Activated T-helper 1 cell treated with anti-CD3 and anti-CD28 coated beads, Interleukin-12 subunit alpha, Interleukin-12 subunit beta, Interleukin-2, Interleukin-4 antibody, amounts not matched to agents 30 ng/mL and 10 ng/mL and 1 ng/mL, durations not matched to agents 14 hours and 24 hours and 36 hours (primary cell): ENCODE results near the gene MLF1. TPM values are rescaled to one million over a fixed set of nuclear protein-coding genes. Genes with fewer than 3 reads are reported as not detected.
A peak's percentile ranks its signal among the peaks of the same experiment; 100 is the strongest.
"Not testable (repeated sequence)": the region's sequence is repeated elsewhere in the genome, so short reads cannot be mapped to it uniquely, and the experiment has no call there.

Experiments used
- DNase-seq: peaks from one replicate; pipeline ENCODE4 v3.0.0; 2021; ENCODE audit warnings: low spot score
- H3K27ac Mint-ChIP-seq: one replicate; pipeline ENCODE4 v1.8.0; 2021; ENCODE audit warnings: mild to moderate bottlenecking, mixed read lengths
- H3K27me3 Mint-ChIP-seq: one replicate; pipeline ENCODE4 v1.8.0; 2022; ENCODE audit warnings: mild to moderate bottlenecking, moderate library complexity, mixed read lengths; ENCODE audit not compliant: insufficient read depth
- H3K36me3 Mint-ChIP-seq: one replicate; pipeline ENCODE4 v1.8.0; 2021; ENCODE audit warnings: low read depth, mixed read lengths
- H3K4me1 Mint-ChIP-seq: one replicate; pipeline ENCODE4 v1.8.0; 2021; ENCODE audit warnings: low read depth, mixed read lengths
- H3K4me3 Mint-ChIP-seq: one replicate; pipeline ENCODE4 v1.8.0; 2021; ENCODE audit warnings: mild to moderate bottlenecking, moderate library complexity, mixed read lengths
- H3K9me3 Mint-ChIP-seq: one replicate; pipeline ENCODE4 v1.8.0; 2021; ENCODE audit warnings: mixed read lengths
- intact Hi-C: fragments of 100-400 bp; cut with micrococcal nuclease; formaldehyde crosslinking; loops from one replicate; pipeline ENCODE4 v1.15.1; 2024
- total RNA-seq: library from RNA; stranded (reverse); gene quantifications from 2 replicates; pipeline ENCODE4 v1.2.3, GENCODE V29; 2022

Gene MLF1, protein sequence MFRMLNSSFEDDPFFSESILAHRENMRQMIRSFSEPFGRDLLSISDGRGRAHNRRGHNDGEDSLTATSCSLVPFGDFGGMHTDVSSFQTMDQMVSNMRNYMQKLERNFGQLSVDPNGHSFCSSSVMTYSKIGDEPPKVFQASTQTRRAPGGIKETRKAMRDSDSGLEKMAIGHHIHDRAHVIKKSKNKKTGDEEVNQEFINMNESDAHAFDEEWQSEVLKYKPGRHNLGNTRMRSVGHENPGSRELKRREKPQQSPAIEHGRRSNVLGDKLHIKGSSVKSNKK
- 0.78 and 0.83 TPM in 2 replicates for total RNA-seq

DNA sequence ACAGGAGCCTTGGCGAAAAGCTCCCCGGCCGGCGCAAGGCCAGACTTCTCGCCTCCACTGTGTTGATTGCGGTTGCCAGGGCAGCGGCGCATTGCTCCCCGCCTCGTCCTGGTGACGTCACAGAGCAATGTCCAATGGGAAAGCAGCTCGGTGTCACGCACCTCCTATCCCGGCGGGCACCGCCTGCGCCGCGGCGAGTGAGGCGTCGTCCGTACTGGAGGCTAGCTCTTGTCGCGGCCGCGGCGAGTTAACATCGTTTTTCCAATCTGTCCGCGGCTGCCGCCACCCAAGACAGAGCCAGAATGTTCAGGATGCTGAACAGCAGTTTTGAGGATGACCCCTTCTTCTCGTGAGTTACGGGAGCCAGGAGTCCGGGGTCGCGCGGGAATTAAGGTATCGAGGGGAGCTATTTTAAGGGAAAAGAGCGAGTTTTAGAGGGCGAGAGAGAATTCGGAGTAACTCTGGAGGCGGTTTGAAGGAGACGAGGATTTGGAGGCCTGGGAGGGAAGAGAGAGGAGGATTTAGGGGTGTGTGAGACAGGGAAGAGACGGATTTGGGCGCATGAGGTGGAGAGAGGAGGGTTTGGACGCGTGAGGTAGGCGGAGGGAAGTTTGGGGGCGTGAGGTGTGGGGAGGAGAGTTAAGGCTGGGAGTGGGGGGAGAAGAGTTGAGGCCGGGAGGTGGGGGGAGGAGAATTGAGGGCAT is at the start of gene MLF1:
Gene MLF1 (plus strand): TSS at position 196 of the 704 bp plus-strand sequence. CDS start 107 bp downstream, at position 303.
- intact Hi-C loops: loop anchor here (2.0 to 5.0 kb wide), 4 partner anchors 32 to 459 kb away; partner anchors contain the start of genes GFM1, MFSD1 and RSRC1
- H3K36me3 Mint-ChIP-seq: no peaks in the 10 kb centered on the region
- peak within 1 kb of the TSS; percentile 85 for H3K4me3 Mint-ChIP-seq
- H3K27me3 Mint-ChIP-seq: peaks cover 33% of the 10 kb centered on the region
- no peaks in the 10 kb centered on the region for H3K9me3 Mint-ChIP-seq
- peak; percentile 80 for DNase-seq
- H3K27ac Mint-ChIP-seq: peak within 1 kb of the TSS; percentile 83
- peaks cover 13% of the 10 kb centered on the region for H3K4me1 Mint-ChIP-seq

DNA sequence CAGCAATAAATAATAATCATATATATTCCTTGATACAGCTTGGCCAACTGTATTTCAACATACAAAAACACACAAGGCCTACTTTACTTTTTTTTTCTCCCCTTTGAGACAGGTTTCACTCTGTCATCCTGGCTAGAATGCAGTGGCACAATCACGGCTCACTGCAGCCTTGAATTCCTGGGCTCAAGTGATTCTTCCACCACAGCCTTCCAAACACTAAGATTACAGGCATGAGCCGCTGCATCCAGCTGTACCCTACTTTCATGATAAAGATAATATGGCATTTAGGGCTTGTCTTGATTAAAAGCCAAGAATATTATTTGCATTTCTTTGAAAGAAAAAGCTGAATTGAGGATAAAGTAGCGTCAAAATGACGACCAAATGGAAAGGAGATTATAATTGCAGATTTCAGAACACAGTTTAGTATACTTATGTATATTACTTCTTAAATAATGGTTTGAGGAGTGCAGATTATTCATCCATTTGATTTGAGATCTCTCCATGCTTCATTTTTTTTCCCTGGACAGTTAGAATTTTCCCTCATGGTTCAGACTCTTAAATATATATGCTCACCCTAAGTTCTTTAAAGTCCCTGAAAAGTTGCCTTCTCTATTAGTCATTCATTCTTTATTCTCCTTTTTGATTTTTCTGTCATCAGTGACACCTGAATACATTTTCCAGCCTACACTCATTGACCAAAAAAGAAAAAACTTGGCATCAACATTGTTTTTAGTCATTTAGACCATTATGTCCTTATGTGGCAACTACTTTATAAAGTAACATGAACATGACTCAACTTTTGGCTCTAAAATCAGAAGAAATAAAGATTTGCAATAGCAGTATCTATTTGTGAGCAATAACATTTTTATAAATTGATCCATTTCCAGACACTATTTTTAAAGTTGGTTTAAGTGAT is 48.5 kb upstream of the MLF1 start:
- H3K9me3 Mint-ChIP-seq: no peaks in the 10 kb centered on the region
- H3K27me3 Mint-ChIP-seq: no peaks in the 10 kb centered on the region
- no peak overlapping the region for H3K27ac Mint-ChIP-seq
- no peaks in the 10 kb centered on the region for H3K4me1 Mint-ChIP-seq
- no peak overlapping the region for H3K4me3 Mint-ChIP-seq
- no peaks in the 10 kb centered on the region for H3K36me3 Mint-ChIP-seq
- no peak for DNase-seq
- intact Hi-C loops: no loop called here

DNA sequence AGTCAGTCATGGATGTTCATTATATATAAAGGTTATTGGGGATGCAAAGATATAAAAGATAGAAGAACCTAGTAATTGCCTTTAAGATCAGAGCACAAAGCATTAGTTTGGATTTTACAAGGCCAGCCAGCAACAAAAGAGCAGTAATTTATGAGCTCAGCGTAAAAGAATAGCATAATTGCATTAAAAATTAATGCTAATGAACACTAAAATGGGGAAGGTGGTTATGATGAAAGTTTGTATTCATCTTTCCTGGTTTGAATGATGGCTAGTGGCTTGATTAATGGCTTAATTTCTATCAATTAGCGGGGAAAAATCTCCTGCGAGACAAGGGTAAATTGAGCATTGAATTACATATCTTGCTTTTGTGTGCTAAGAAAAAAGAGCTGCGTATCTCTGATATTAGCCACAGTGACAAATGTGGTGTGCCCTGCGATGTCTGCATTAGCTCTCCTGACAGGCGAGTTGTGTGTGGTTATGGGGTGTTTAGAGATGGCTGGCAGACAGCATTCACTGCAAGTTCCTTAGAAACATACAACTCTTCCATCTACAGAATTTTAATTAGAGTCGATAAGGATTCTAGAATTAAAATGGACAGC is 42.8 kb upstream of the MLF1 start:
- intact Hi-C loops: no loop called here

DNA sequence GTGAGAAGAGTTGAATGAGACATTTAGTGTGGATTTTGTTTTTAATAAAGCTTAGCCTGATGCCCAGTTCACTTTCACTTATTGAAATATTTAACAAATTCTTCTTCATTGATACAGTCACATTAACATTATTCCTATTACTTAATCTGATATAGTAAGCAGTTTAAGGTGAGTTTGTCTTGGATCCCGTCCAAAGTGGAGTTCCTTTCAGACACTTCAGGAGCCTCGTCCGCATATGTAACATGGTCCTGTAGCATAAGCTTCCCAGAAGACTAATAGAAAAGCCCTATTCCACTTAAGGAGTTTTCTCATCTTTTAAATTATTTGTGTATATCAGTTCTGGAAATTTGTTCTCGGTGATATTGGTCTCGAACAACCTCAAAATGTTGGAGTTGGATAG is 39.7 kb upstream of the MLF1 start:
- H3K9me3 Mint-ChIP-seq: no peaks in the 10 kb centered on the region
- no peaks in the 10 kb centered on the region for H3K4me1 Mint-ChIP-seq
- H3K27ac Mint-ChIP-seq: no peak overlapping the region
- H3K36me3 Mint-ChIP-seq: no peaks in the 10 kb centered on the region
- H3K27me3 Mint-ChIP-seq: no peaks in the 10 kb centered on the region
- H3K4me3 Mint-ChIP-seq: no peak overlapping the region
- DNase-seq: no peak
- intact Hi-C loops: loop anchor here (5.0 kb wide), 1 partner anchor 434 kb away; no protein-coding TSS in a partner anchor

More for the DNA sequence above, 42.8 kb upstream of the MLF1 start:
- Mint-ChIP-seq H3K4me1 (no peaks in the 10 kb centered on the region), H3K27me3 (no peaks in the 10 kb centered on the region), H3K9me3 (no peaks in the 10 kb centered on the region), H3K4me3 (no peak overlapping the region), H3K27ac (no peak overlapping the region), H3K36me3 (no peaks in the 10 kb centered on the region)
- DNase-seq: no peak

DNA sequence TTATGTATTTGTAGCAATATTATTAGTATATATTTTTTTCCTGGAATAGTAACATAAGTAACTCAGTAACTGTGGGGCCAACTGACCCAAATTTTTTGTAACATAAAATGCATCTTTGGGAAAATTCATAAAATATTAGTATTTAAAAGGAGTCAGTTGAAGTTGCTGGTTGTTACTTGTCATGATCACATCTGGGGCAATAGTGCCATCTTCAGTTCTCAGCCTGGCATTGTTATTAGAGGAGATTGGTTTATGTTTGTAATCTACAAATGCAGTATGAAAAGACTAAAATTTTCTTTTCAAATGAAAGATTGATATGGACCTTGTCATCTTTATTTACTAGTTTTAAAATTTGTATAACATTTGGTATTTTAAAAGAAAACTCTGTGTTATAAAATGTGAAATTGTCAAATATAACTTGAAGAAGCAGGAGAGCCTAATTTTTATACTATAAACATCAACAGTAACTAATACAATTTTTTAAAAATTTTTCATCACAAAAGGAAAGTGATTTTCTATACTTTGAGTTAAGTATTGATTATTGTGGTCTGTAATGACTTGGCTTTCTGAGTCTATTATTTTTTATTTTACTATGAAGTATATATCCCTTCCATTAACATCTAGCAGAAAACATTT is 38.8 kb upstream of the MLF1 start:
- DNase-seq: no peak
- no peak overlapping the region for H3K27ac Mint-ChIP-seq
- intact Hi-C loops: loop anchor here (5.0 kb wide), 1 partner anchor 435 kb away; no protein-coding TSS in a partner anchor

DNA sequence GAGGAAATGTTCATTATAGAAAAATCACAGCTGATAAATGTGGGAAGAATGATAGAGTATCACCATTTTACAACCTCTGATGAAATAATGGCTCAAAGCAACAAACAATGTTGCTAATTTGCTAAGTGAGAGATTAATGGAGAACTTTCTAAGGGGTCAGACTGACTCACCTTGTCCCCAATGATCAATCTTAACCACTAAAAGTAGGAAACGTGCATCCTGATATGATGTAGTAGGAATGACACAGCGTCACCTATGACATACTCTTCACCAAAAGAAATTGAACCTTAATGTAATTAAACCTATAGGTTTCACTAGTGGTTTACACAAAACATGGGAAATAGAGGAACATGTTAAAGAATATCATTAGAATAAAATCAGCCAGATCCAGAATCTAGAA is 35.1 kb upstream of the MLF1 start:
- Mint-ChIP-seq H3K36me3 (no peaks in the 10 kb centered on the region), H3K27ac (no peak overlapping the region), H3K9me3 (no peaks in the 10 kb centered on the region), H3K27me3 (no peaks in the 10 kb centered on the region), H3K4me1 (no peaks in the 10 kb centered on the region), H3K4me3 (no peak overlapping the region)
- no peak for DNase-seq
- intact Hi-C loops: loop anchor here (5.0 kb wide), 2 partner anchors 106 to 919 kb away; partner anchors contain the start of gene GFM1

More for the DNA sequence above, 38.8 kb upstream of the MLF1 start:
- no peaks in the 10 kb centered on the region for H3K4me1 Mint-ChIP-seq
- no peaks in the 10 kb centered on the region for H3K27me3 Mint-ChIP-seq
- no peaks in the 10 kb centered on the region for H3K9me3 Mint-ChIP-seq
- H3K4me3 Mint-ChIP-seq: no peak overlapping the region
- H3K36me3 Mint-ChIP-seq: no peaks in the 10 kb centered on the region

DNA sequence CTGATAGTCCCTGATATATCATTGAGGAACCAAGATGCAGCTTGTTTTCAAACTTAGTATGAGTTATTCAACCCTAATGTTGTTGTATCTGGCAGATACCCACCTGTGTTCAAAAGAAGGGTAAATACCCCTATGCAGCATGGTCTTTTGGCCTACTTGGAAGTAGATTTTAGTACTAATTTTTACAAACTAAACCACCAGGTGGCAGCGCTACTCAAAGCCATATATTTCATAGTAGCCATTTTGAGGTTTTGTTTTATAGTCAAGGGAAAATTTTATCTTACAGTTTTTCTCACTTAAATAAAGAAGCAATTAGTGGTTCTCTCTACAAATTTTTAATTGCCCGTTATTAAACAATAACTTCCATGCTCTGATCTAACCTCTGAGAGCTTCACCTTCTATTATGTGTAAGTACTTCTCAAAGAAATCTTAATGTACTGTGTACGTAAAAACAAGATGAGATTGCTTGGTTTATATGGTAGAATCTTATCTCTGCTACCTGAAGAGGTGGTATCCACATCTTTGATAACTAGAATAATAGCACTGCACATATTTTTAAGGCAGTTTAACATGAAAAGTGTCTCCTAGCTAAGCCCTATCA is 31.5 kb upstream of the MLF1 start:
- H3K9me3 Mint-ChIP-seq: no peaks in the 10 kb centered on the region
- H3K4me3 Mint-ChIP-seq: no peak overlapping the region
- intact Hi-C loops: loop anchor here (1.0 to 5.0 kb wide), 4 partner anchors 31 to 922 kb away; partner anchors contain the start of genes GFM1 and MLF1
- peak; percentile 6 for DNase-seq
- H3K4me1 Mint-ChIP-seq: no peaks in the 10 kb centered on the region
- no peak overlapping the region for H3K27ac Mint-ChIP-seq
- no peaks in the 10 kb centered on the region for H3K36me3 Mint-ChIP-seq
- H3K27me3 Mint-ChIP-seq: no peaks in the 10 kb centered on the region

DNA sequence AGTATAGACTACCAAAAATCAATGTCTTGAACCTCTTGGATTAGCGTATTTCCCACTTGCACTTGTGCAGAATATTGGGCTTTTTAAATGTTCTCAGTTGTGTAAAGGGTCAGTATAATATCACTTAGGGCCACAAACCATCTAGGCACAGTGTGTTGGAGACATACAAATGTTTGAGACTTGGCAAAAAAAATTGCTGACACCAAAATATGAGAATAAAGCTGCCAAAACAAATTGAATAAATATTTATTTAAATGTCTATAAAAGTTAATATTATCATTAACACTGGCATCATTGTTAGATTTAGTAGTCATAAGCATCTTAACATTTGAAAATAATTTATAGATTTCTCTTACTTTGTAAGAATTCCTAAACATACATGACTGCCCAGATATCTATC is 30.9 kb upstream of the MLF1 start:
- Mint-ChIP-seq H3K27me3 (no peaks in the 10 kb centered on the region), H3K27ac (no peak overlapping the region), H3K9me3 (no peaks in the 10 kb centered on the region), H3K4me3 (no peak overlapping the region), H3K4me1 (no peaks in the 10 kb centered on the region), H3K36me3 (no peaks in the 10 kb centered on the region)
- intact Hi-C loops: no loop called here
- DNase-seq: no peak

DNA sequence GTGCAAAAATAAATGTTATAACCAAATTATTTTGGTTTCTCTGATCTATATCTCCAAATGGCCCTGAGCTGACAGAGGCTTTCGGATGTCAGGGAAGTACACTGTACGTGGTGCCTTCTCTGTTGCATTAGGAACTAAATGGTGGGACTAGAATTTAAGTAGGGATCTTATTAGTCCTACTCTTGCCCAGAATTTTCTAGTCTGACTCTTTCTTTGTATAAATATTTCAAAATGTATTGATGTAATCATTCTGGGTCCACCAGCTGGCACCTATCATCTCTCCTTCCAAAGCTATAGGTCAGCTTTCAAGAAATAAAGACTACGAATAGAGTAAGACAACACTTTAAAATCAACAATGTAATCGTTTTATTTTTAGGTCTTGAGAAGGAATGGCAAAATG is 22.3 kb upstream of the MLF1 start:
- Mint-ChIP-seq H3K4me3 (no peak overlapping the region), H3K27ac (no peak overlapping the region), H3K4me1 (no peaks in the 10 kb centered on the region), H3K27me3 (no peaks in the 10 kb centered on the region), H3K36me3 (no peaks in the 10 kb centered on the region), H3K9me3 (no peaks in the 10 kb centered on the region)
- no peak for DNase-seq
- intact Hi-C loops: no loop called here

DNA sequence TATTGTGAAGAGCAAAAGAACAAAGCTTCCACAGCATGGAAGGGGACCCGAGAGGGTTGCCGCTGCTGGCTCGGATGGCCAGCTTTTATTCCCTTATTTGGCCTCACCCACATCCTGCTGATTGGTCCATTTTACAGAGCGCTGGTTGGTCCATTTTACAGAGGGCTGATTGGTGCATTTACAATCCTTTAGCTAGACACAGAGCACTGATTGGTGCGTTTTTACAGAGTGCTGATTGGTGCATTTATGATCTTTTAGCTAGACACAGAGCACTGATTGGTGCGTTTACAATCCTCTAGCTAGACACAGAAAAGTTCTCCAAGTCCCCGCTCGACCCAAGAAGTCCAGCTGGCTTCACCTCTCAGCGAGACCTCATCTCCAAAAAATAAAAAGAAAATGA is 21.1 kb upstream of the MLF1 start:
- H3K4me1 Mint-ChIP-seq, H3K27ac Mint-ChIP-seq, intact Hi-C loops, H3K9me3 Mint-ChIP-seq, H3K27me3 Mint-ChIP-seq, DNase-seq, H3K36me3 Mint-ChIP-seq, H3K4me3 Mint-ChIP-seq: not testable (repeated sequence)

DNA sequence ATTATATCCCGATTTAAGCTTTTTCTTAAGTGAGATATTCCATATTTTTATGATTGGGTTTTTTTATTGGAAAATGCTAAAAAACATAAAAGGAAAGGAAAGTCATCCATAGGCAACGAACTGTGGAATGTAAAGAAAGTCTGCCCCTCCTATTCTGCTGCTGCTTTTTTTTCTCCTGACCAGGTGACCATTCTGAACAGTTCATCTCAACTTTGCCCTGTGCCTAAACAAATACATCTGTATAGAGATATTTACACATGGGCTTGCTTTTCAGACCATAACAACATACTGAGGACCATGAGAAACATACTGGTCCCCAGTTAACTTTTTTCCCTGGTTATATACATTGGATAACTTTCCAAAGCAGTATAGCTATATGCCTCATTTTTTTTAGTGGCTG is 18.9 kb upstream of the MLF1 start:
- no peak for DNase-seq
- Mint-ChIP-seq H3K4me3 (no peak overlapping the region), H3K27ac (no peak overlapping the region), H3K36me3 (no peaks in the 10 kb centered on the region), H3K4me1 (no peaks in the 10 kb centered on the region), H3K27me3 (peaks cover 2% of the 10 kb centered on the region), H3K9me3 (no peaks in the 10 kb centered on the region)
- intact Hi-C loops: no loop called here

DNA sequence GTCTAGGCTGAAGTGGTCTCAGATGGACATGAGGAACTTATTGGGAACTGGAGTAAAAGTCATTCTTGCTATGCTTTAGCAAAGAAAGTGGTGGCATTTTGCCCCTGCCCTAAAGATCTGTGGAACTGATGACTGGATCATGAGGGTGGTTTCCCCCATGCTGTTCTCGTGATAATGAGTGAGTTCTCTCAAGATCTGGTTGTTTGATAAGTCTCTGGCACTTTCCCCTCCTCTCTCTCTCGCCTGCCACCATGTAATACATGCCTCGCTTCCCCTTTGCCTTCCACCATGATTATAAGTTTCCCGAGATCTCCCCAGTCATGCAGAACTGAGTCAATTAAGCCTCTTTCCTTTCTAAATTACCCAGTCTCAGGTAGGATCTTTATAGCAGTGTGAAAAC is 11.5 kb upstream of the MLF1 start:
- no peak for DNase-seq
- Mint-ChIP-seq H3K9me3 (no peaks in the 10 kb centered on the region), H3K27ac (no peak overlapping the region), H3K4me3 (no peak overlapping the region), H3K4me1 (no peaks in the 10 kb centered on the region), H3K27me3 (peaks cover 2% of the 10 kb centered on the region), H3K36me3 (no peaks in the 10 kb centered on the region)
- intact Hi-C loops: no loop called here
